ENCODE data around the gene TLE1.
"Not testable (repeated sequence)": the region's sequence is repeated elsewhere in the genome, so short reads cannot be mapped to it uniquely, and the experiment has no call there.

TLE1 gene

GRCh38 chr9:81621785-81622259 is 67.5 kb downstream of the TLE1 start:
- no peak for DNase-seq

GRCh38 chr9:81621118-81621517 is 68.2 kb downstream of the TLE1 start:
- no peak for DNase-seq

DNA sequence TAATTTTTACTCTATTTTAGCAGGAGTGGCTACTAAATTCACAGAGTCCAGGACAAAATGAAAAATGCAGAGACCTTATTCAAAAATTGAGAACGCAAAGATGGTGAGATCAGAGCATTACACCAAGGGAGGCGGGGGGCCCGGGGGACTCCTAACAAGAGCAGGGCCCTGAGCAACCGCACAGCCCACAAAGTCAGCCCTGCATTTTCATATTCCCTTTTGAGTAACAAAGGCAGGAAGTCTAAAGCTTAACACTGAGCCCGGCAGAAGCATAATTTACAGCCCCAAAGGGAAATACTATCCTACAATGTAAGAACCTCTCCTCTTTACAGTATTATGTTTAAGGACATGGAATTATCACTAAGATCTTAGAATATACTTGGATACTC is 69.4 kb downstream of the TLE1 start:
- no peak for DNase-seq

GRCh38 chr9:81619353-81620001 is 69.9 kb downstream of the TLE1 start:
- DNase-seq, result no peak

GRCh38 chr9:81618923-81619322 is 70.4 kb downstream of the TLE1 start:
- DNase-seq, result no peak

- no peak for DNase-seq
Measured at GRCh38 chr9:81616141-81616540, 73.2 kb downstream of the TLE1 start.

- no peak for DNase-seq
Measured at GRCh38 chr9:81614335-81614734, 75.0 kb downstream of the TLE1 start.

DNA sequence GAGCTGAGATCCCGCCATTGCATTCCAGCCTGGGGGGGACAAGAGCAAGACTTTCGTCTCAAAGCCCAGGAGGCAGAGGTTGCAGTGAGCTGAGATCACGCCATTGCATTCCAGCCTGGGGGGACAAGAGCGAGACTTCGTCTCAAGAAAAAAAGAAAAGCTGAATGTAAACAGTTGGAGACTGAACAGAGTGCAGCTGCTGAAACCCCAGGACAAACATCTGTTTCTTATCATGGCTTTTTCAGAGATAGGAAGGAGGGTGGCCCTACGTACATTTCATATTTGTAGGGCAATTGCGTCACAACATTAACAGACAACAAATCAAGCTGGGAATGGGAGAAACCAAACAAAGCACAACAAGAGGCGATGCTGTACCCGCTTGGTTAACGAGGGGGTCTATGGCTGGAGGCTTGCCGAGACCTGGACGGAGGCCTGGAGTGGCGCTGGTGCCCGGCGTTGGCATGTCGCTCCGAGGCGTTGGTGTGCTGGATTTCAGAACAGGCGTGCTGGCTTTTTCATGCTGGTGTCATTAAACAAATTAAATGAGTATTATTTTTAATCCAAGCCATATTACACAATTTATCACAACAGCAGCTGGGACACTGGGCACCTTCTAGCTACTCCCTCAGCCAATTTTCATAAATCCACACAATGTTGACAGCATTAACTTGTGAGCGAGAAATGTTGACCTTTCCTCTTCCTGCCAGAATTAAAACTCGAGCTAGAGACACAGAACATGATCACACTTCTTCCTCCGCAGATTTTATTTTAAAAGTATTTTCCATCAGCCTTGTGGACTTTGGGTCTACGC is 76.1 kb downstream of the TLE1 start:
- no peak for DNase-seq

- DNase-seq, result no peak
Measured at GRCh38 chr9:81611664-81612063, 77.7 kb downstream of the TLE1 start.

- no peak for DNase-seq
Measured at GRCh38 chr9:81610740-81611107, 78.6 kb downstream of the TLE1 start.

DNA sequence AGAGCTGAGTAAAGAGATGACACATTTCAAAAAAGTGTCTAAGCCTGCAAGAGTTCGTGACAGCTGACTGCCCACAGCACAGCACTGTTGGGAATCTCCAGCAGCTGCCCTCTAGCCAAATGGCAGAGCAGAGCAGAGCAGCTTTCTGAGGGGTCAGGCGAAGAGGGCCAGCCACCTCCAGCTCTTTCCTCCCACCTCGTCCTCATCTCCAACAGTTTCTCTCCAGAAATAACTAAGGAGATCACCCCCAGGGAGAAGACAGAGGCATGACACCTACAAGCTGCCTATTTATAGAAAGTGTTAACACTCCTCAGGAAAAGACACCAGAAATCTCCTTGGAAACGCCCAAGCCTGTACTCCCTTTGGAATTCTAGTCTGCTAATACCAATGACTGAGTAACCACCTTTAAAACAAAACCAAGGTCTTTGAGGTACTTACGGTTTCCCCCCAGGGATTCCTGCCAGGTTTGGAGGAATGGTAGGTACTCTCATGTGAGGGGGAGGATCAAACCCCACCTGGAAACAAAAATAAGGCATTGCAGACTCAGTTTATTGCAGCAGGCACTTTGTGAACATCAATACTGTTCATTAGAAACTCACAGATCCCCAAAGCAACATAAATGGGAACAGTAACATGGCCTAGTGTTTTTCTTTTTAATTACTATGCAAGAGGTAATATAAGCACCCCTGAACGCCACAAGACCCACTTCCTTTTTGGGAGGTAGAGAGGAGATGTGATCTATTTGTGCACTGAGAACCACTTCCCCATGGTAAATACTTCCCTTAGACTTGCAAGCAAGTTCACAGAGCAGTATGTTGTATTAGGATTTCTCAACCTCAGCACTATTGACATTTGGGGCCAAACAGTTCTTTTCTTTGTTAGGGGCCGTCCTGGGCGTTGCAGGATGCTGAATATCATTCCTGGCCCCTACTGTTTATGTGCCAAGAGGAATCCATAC is 79.3 kb downstream of the TLE1 start:
- DNase-seq, result no peak

- DNase-seq, result no peak
Measured at GRCh38 chr9:81608289-81608657, 81.1 kb downstream of the TLE1 start.

DNA sequence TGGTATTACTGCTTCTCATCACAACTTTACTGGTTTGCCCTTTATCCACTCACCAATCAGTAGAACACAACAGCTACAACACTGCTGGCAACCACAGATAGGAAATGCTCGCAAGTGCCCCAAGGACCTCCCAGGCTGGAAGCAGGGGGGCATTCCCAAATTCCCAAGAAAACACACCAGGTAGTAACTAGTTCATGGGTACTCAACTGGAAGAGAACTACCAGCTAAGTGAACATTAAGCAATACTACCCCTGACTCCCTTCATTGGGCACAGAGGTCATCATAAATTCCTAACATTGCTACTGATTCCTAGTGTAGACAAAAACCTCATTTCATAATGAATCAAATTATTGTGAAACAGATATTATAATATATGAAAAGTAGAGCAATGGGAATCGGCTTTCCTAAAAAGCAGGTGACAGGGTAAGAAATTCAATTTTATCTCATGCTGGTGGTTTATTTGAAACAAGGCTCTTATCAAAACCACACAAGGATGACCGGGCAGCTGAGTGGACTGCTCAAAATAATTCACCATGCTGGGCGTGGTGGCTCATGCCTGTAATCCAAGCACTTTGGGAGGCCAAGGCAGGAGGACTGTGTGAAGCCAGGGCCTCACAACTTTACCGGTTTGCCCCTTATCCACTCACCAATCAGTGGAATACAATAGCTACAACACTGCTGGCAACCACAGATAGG is 81.6 kb downstream of the TLE1 start:
- DNase-seq, result no peak

GRCh38 chr9:81606261-81606660 is 83.1 kb downstream of the TLE1 start:
- not testable (repeated sequence) for DNase-seq

DNA sequence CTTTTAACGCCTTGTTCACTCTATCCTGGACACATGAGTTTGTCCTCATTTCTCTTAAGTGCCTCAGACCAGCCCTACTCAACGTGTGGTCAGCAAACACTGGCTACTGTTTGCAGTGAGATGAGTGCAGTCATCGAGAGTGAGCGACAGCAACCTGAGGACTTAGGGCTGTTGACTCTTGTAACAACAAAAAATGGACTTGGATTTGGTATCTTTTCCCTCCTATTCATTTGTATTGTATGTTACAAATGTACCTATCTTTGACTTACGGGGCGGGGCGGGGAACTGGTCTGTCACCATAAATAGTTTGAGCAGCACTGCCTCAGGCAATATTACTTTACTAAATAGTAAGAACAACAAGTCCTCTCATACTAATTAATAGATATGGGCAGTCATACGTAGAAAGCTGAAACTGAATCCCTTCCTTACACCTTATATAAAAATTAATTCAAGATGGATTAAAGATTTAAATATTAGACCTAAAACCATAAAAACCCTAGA is 84.1 kb downstream of the TLE1 start:
- no peak for DNase-seq

GRCh38 chr9:81604306-81605169 is 84.8 kb downstream of the TLE1 start:
- no peak for DNase-seq

DNA sequence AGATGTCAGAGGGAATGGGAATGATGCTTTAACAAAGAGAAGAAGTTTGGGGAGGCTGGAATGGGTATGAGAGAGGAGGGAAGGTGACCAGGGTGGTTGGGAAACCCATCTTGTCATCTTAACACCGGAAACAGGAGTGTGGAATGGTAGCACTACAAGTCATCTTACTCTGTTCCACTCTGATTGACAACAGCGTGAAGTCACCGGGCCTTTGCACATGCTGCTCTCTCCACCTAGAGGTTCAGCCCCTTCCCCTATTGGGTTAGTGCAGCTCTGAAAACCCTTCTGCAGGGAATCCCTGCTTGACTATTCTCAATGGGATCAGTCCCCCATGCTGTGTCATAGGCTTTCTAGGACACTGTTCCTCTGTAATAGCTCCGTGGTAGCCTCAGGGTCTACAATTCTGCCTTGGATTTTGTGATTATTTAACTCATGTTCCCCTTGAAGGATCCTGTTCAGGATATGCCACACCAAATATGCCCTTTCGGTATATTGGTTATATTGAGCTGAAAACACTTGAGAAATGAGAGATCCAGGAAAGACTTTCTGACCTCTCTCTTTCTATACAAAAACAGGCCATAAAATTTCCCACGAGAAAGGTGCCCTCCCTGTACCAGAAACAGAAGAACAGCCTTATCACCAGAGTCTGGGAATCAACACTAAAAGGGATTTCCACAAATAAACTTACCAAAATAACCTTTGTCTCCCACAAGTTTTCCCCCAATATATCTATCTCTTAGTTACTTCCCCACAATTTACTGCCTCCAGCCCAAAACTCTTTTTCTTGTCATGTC is 86.3 kb downstream of the TLE1 start:
- no peak for DNase-seq

- no peak for DNase-seq
Measured at GRCh38 chr9:81601639-81602623, 87.4 kb downstream of the TLE1 start.

- no peak for DNase-seq
Measured at GRCh38 chr9:81600631-81601030, 88.7 kb downstream of the TLE1 start.

Data from AML-193 (cell line).